Liver (tissue), 9 donors: Measurements from ENCODE around the gene ATP10D. TPM values are rescaled to one million over a fixed set of nuclear protein-coding genes. Genes with fewer than 3 reads are reported as not detected.

Experiments
- DNase-seq: peaks from one replicate; pipeline ENCODE4 v3.0.0-alpha.2; 2017; ENCODE audit warnings: low spot score
- H3K27ac ChIP-seq, 2 donors: one replicate each; pipeline ENCODE4 v1.7.0; 2013; ENCODE audit warnings: inconsistent platforms in 2 of 2, low read length in 2 of 2, control low read depth in 1 of 2, low read depth in 1 of 2, mild to moderate bottlenecking in 1 of 2
- H3K27me3 ChIP-seq, 4 donors: one replicate each; pipeline versions ENCODE4 v1.6.1 to v1.7.0; 2013; ENCODE audit warnings: low read length in 3 of 4, inconsistent platforms in 1 of 4, mild to moderate bottlenecking in 1 of 4, moderate library complexity in 1 of 4; ENCODE audit not compliant: control insufficient read depth in 4 of 4, insufficient read depth in 4 of 4
- H3K36me3 ChIP-seq, 4 donors: one replicate each; pipeline versions ENCODE4 v1.6.1 to v1.7.0; 2013; ENCODE audit warnings: low read length in 3 of 4, mild to moderate bottlenecking in 3 of 4, low read depth in 1 of 4, moderate library complexity in 1 of 4; ENCODE audit not compliant: control insufficient read depth in 4 of 4, insufficient read depth in 3 of 4
- H3K4me1 ChIP-seq, 4 donors: one replicate each; pipeline versions ENCODE4 v1.6.1 to v1.7.0; 2013; ENCODE audit warnings: low read length in 3 of 4, mild to moderate bottlenecking in 3 of 4, moderate library complexity in 1 of 4; ENCODE audit not compliant: control insufficient read depth in 4 of 4, insufficient read depth in 4 of 4
- H3K4me3 ChIP-seq, 3 donors: one replicate each; pipeline versions ENCODE4 v1.6.1 to v1.7.0; 2013; ENCODE audit warnings: low read length in 3 of 3, control low read depth in 1 of 3, low read depth in 1 of 3, mild to moderate bottlenecking in 1 of 3
- H3K9ac ChIP-seq, 2 donors: one replicate each; pipeline ENCODE4 v1.7.0; 2013; ENCODE audit warnings: low read length in 2 of 2, mild to moderate bottlenecking in 2 of 2, moderate library complexity in 2 of 2, control low read depth in 1 of 2, low read depth in 1 of 2
- H3K9me3 ChIP-seq, 4 donors: one replicate each; pipeline versions ENCODE4 v1.6.1 to v1.7.0; 2013; ENCODE audit warnings: low read length in 3 of 4; ENCODE audit not compliant: control insufficient read depth in 4 of 4
- GABPA ChIP-seq, 2 donors: IDR thresholded peaks in 1 of 2; conservative IDR thresholded peaks in 1 of 2; 2 replicates each; pipeline ENCODE4 v1.6.1; 2016; ENCODE audit warnings: antibody characterized with exemption in 2 of 2, mild to moderate bottlenecking in 1 of 2, moderate library complexity in 1 of 2
- HNF4A ChIP-seq, 2 donors: conservative IDR thresholded peaks; 2 replicates each; pipeline ENCODE4 v1.6.1; 2016; ENCODE audit warnings: antibody characterized with exemption in 2 of 2, mild to moderate bottlenecking in 2 of 2
- HNF4G ChIP-seq: IDR thresholded peaks from 2 replicates; pipeline ENCODE4 v1.6.1; 2016; ENCODE audit warnings: antibody characterized with exemption
- RAD21 ChIP-seq, 2 donors: IDR thresholded peaks; 2 replicates each; pipeline ENCODE4 v1.6.1; 2016; ENCODE audit warnings: antibody characterized with exemption in 2 of 2, mild to moderate bottlenecking in 2 of 2
- TAF1 ChIP-seq: conservative IDR thresholded peaks from 2 replicates; pipeline ENCODE4 v1.6.1; 2016; ENCODE audit warnings: antibody characterized with exemption, mild to moderate bottlenecking
- YY1 ChIP-seq: IDR thresholded peaks from 2 replicates; pipeline ENCODE4 v1.6.1; 2016; ENCODE audit warnings: antibody characterized with exemption, mild to moderate bottlenecking
- ZBTB33 ChIP-seq: IDR thresholded peaks from 2 replicates; pipeline ENCODE4 v1.6.1; 2016; ENCODE audit warnings: antibody characterized with exemption
- WGBS: extraction: QIAGEN DNeasy Blood & Tissue Kit; methylation state at CpG from one replicate; pipeline ENCODE4 v1.1.7; 2013; 5-methylcytosine and 5-hydroxymethylcytosine counted together
- polyA plus RNA-seq, 2 donors: library from polyadenylated mRNA; stranded (reverse) in 1 of 2; unstranded in 1 of 2; fragments of 200-250 nt in 1 of 2; fragments of >200 nt in 1 of 2; fragmentation: Nextera tagmentation in 1 of 2; extraction: Ambion mirVana in 1 of 2; gene quantifications; one replicate each; pipeline versions ENCODE4 v1.2.1 to v1.2.3, GENCODE V29; 2013 to 2015
- total RNA-seq, 2 donors: library from RNA; depleted of rRNA; stranded (reverse); fragments of >200 nt; gene quantifications; one replicate each; pipeline ENCODE4 v1.2.3, GENCODE V29; 2014
- TF ChIP-seq, protein P1 (sequence below): IDR thresholded peaks from 2 replicates; pipeline ENCODE4 v1.6.1; 2016; ENCODE audit warnings: antibody characterized with exemption, mild to moderate bottlenecking
- TF ChIP-seq, protein P2 (sequence below): fragments of 150-350 bp; IDR thresholded peaks from 2 replicates; pipeline ENCODE4 v1.5.1; 2017; ENCODE audit warnings: improper control_type of control experiment, low read depth, low read length; ENCODE audit not compliant: missing input control
- donor health status: healthy.
- donor health status: healthy.
- donor health status: healthy.
- donor health status: healthy.
- donor health status: healthy.

The ATP10D gene
- total and polyA plus RNA-seq, 4 donors = 4.3 to 13.6 (median 7.4) TPM

GRCh38 chr4:47493238-47494123 is 8.4 kb downstream of the ATP10D start:
- Histone ChIP-seq H3K4me3 (no peak overlapping the region), H3K36me3 (no peaks in the 10 kb centered on the region), H3K9me3 (no peaks in the 10 kb centered on the region), H3K27ac (no peak overlapping the region), H3K9ac (no peak overlapping the region), H3K4me1 (no peaks in the 10 kb centered on the region), H3K27me3 (no peaks in the 10 kb centered on the region)
- TF ChIP-seq, protein P1, sequence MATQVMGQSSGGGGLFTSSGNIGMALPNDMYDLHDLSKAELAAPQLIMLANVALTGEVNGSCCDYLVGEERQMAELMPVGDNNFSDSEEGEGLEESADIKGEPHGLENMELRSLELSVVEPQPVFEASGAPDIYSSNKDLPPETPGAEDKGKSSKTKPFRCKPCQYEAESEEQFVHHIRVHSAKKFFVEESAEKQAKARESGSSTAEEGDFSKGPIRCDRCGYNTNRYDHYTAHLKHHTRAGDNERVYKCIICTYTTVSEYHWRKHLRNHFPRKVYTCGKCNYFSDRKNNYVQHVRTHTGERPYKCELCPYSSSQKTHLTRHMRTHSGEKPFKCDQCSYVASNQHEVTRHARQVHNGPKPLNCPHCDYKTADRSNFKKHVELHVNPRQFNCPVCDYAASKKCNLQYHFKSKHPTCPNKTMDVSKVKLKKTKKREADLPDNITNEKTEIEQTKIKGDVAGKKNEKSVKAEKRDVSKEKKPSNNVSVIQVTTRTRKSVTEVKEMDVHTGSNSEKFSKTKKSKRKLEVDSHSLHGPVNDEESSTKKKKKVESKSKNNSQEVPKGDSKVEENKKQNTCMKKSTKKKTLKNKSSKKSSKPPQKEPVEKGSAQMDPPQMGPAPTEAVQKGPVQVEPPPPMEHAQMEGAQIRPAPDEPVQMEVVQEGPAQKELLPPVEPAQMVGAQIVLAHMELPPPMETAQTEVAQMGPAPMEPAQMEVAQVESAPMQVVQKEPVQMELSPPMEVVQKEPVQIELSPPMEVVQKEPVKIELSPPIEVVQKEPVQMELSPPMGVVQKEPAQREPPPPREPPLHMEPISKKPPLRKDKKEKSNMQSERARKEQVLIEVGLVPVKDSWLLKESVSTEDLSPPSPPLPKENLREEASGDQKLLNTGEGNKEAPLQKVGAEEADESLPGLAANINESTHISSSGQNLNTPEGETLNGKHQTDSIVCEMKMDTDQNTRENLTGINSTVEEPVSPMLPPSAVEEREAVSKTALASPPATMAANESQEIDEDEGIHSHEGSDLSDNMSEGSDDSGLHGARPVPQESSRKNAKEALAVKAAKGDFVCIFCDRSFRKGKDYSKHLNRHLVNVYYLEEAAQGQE = no peak
- TF ChIP-seq, protein P2, sequence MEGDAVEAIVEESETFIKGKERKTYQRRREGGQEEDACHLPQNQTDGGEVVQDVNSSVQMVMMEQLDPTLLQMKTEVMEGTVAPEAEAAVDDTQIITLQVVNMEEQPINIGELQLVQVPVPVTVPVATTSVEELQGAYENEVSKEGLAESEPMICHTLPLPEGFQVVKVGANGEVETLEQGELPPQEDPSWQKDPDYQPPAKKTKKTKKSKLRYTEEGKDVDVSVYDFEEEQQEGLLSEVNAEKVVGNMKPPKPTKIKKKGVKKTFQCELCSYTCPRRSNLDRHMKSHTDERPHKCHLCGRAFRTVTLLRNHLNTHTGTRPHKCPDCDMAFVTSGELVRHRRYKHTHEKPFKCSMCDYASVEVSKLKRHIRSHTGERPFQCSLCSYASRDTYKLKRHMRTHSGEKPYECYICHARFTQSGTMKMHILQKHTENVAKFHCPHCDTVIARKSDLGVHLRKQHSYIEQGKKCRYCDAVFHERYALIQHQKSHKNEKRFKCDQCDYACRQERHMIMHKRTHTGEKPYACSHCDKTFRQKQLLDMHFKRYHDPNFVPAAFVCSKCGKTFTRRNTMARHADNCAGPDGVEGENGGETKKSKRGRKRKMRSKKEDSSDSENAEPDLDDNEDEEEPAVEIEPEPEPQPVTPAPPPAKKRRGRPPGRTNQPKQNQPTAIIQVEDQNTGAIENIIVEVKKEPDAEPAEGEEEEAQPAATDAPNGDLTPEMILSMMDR = no peak
- TF ChIP-seq YY1 (no peak), HNF4G (no peak), HNF4A (conservative IDR thresholded peaks at IDR 0.05) (no peak), TAF1 (no peak), RAD21 (IDR thresholded peaks at IDR 0.05) (no peak), GABPA (IDR thresholded peaks at IDR 0.05 in 1 of 2, conservative IDR thresholded peaks at IDR 0.05 in 1 of 2) (no peak), ZBTB33 (no peak)
- WGBS = 90% methylated on average over 3 of the region's 3 CpGs
- DNase-seq = no peak

GRCh38 chr4:47494124-47494430 is 9.0 kb downstream of the ATP10D start:
- Histone ChIP-seq H3K4me3 (no peak overlapping the region), H3K9me3 (no peaks in the 10 kb centered on the region), H3K36me3 (no peaks in the 10 kb centered on the region), H3K27me3 (no peaks in the 10 kb centered on the region), H3K9ac (no peak overlapping the region), H3K4me1 (peaks cover 0 to 5% (median 1%) of the 10 kb centered on the region in 4 donors), H3K27ac (no peak overlapping the region)
- WGBS = 70% methylated on average over 4 of the region's 4 CpGs
- DNase-seq = no peak
- no peak for TF ChIP-seq TAF1
- no peak for TF ChIP-seq GABPA (IDR thresholded peaks at IDR 0.05 in 1 of 2, conservative IDR thresholded peaks at IDR 0.05 in 1 of 2)
- no peak for TF ChIP-seq RAD21 (IDR thresholded peaks at IDR 0.05)
